Upper lobe of left lung (tissue), 6 donors: Measurements from ENCODE around the gene CALML5. TPM values are rescaled to one million over a fixed set of nuclear protein-coding genes. Genes with fewer than 3 reads are reported as not detected.

Experiments
- ATAC-seq, 2 donors: fragments of 200-7000 bp; cut with Tn5 transposase; one replicate each; pipeline ENCODE4 v1.9.1; 2022; ENCODE audit warnings: mild to moderate bottlenecking in 2 of 2, moderate library complexity in 2 of 2; ENCODE audit not compliant: low FRiP score in 2 of 2
- DNase-seq, 2 donors: peaks; one replicate each; pipeline ENCODE4 v3.0.0-alpha.2; 2019 to 2020
- H3K27ac ChIP-seq, 4 donors: fragments of 200-600 bp; sonication (generic); one replicate each; pipeline ENCODE4 v1.5.1; 2016 to 2019
- H3K27me3 ChIP-seq, 4 donors: fragments of 200-600 bp; sonication (generic); one replicate each; pipeline ENCODE4 v1.5.1; 2017 to 2019
- H3K36me3 ChIP-seq, 4 donors: fragments of 200-600 bp; sonication (generic); one replicate each; pipeline ENCODE4 v1.5.1; 2016 to 2019
- H3K4me1 ChIP-seq, 4 donors: fragments of 200-600 bp; sonication (generic); one replicate each; pipeline ENCODE4 v1.5.1; 2018 to 2019
- H3K4me3 ChIP-seq, 4 donors: fragments of 200-600 bp; sonication (generic); one replicate each; pipeline ENCODE4 v1.5.1; 2017 to 2019; ENCODE audit warnings: mild to moderate bottlenecking in 2 of 4, moderate library complexity in 1 of 4
- H3K9me3 ChIP-seq, 4 donors: fragments of 200-600 bp; sonication (generic); one replicate each; pipeline ENCODE4 v1.5.1; 2018 to 2019
- CTCF ChIP-seq, 6 experiments: fragments of 450-650 bp in 4 of 6; fragments of 200-600 bp in 2 of 6; sonication (generic) in 2 of 6; IDR thresholded peaks; one replicate each; pipeline ENCODE4 v1.5.1; 2016 to 2019; ENCODE audit warnings: antibody characterized with exemption in 6 of 6
- EP300 ChIP-seq, 4 donors: sonication (generic); formaldehyde crosslinking; IDR thresholded peaks; one replicate each; pipeline ENCODE4 v1.5.1; 2017; ENCODE audit warnings: antibody characterized with exemption in 4 of 4, control low read depth in 2 of 4
- POLR2A ChIP-seq, 4 donors: fragments of 450-650 bp; IDR thresholded peaks; one replicate each; pipeline ENCODE4 v1.5.1; 2016 to 2017; ENCODE audit warnings: antibody characterized with exemption in 4 of 4, mild to moderate bottlenecking in 2 of 4
- POLR2AphosphoS5 ChIP-seq, 2 donors: sonication (generic); formaldehyde crosslinking; IDR thresholded peaks; one replicate each; pipeline ENCODE4 v1.5.1; 2017; ENCODE audit warnings: antibody characterized with exemption in 2 of 2
- WGBS, 2 donors: methylation state at CpG; one replicate each; pipeline ENCODE4 v1.1.5; 2017 to 2018; 5-methylcytosine and 5-hydroxymethylcytosine counted together
- total RNA-seq, 6 donors: library from RNA; depleted of rRNA in 4 of 6; stranded (reverse); fragments of >200 nt in 4 of 6; gene quantifications; one replicate each; pipeline versions ENCODE4 v1.1.0 to v1.2.1, GENCODE V29; 2016 to 2021
- donor health status: DM: no; HTN: no; CAD: no; lungs with moderate emphysema.
- donor health status: DM: no; HTN: yes; CAD: no; lungs with severe emphysema.

The CALML5 gene
- total RNA-seq, 6 donors from 2014 or later: not detected

- H3K27me3 ChIP-seq: no peaks in the 10 kb centered on the region
- no peak overlapping the region for H3K27ac ChIP-seq
- H3K4me3 ChIP-seq: no peak overlapping the region
- peaks cover 15 to 34% (median 27%) of the 10 kb centered on the region in 4 donors for H3K36me3 ChIP-seq
- 72 to 81% methylated on average over 4 of the region's 4 CpGs for WGBS, 2 donors
- peaks cover 2 to 13% (median 4%) of the 10 kb centered on the region in 4 donors for H3K4me1 ChIP-seq
- DNase-seq (no peak), ATAC-seq (no peak)
- TF ChIP-seq CTCF (IDR thresholded peaks at IDR 0.05) (no peak), EP300 (IDR thresholded peaks at IDR 0.05) (no peak), POLR2AphosphoS5 (IDR thresholded peaks at IDR 0.05) (no peak), POLR2A (IDR thresholded peaks at IDR 0.05) (no peak)
- no peaks in the 10 kb centered on the region for H3K9me3 ChIP-seq
Observed at GRCh38 chr10:5450605-5451384, 48.6 kb downstream of the CALML5 start.

GRCh38 chr10:5449823-5450222, 49.5 kb downstream of the CALML5 start:
- H3K9me3 ChIP-seq: no peaks in the 10 kb centered on the region
- TF ChIP-seq CTCF (IDR thresholded peaks at IDR 0.05) (peak in 1 of 6 experiments; percentile 32), POLR2A (IDR thresholded peaks at IDR 0.05) (no peak)
- peak overlapping the region in 3 of 4 donors; percentile 39 to 51 (median 49) for H3K4me3 ChIP-seq
- H3K27ac ChIP-seq: peak overlapping the region in 2 of 4 donors; percentile 0 to 44
- ATAC-seq (peak in 1 of 2 donors; percentile 79), DNase-seq (no peak)
- H3K36me3 ChIP-seq: peaks cover 15 to 24% (median 20%) of the 10 kb centered on the region in 4 donors
- WGBS, 2 donors: 44 to 45% methylated on average over 8 of the region's 8 CpGs
- H3K4me1 ChIP-seq: peaks cover 3 to 17% (median 7%) of the 10 kb centered on the region in 4 donors
- no peaks in the 10 kb centered on the region for H3K27me3 ChIP-seq

- TF ChIP-seq CTCF (IDR thresholded peaks at IDR 0.05) (no peak), POLR2AphosphoS5 (IDR thresholded peaks at IDR 0.05) (no peak), POLR2A (IDR thresholded peaks at IDR 0.05) (no peak), EP300 (IDR thresholded peaks at IDR 0.05) (no peak)
- peak overlapping the region in 3 of 4 donors; percentile 39 to 51 (median 49) for H3K4me3 ChIP-seq
- ATAC-seq: no peak
- DNase-seq: no peak
- H3K4me1 ChIP-seq: peaks cover 3 to 17% (median 7%) of the 10 kb centered on the region in 4 donors
- no peaks in the 10 kb centered on the region for H3K27me3 ChIP-seq
- H3K36me3 ChIP-seq: peaks cover 10 to 18% (median 14%) of the 10 kb centered on the region in 4 donors
- H3K27ac ChIP-seq: peak overlapping the region in 2 of 4 donors; percentile 0 to 44
- WGBS, 2 donors: 40 to 42% methylated on average over 2 of the region's 2 CpGs
- no peaks in the 10 kb centered on the region for H3K9me3 ChIP-seq
Observed at GRCh38 chr10:5449227-5449626, 50.1 kb downstream of the CALML5 start.

Other genes with a start within 250 kb of the CALML5 start
- 1 to 10 TPM in 2 of 6 donors, not detected in 4; 1.3 to 1.6 TPM for gene UCN3, start 134.6 kb downstream of the CALML5 start, total RNA-seq
- gene TUBAL3, start 94.7 kb downstream of the CALML5 start, total RNA-seq: under 1 TPM in 1 of 6 donors, not detected in 5; 0.59 TPM
- gene NET1, start 87.0 kb downstream of the CALML5 start, total RNA-seq: 10 to 100 TPM; 24.1 to 85.0 (median 47.2) TPM
- not detected for gene CALML3, start 25.4 kb upstream of the CALML5 start, total RNA-seq
- 10 to 100 TPM in 5 of 6 donors, 1 to 10 TPM in 1; 6.3 to 32.5 (median 18.2) TPM for gene ASB13, start 167.0 kb upstream of the CALML5 start, total RNA-seq
- 100 to 1,000 TPM in 2 of 6 donors, 10 to 100 TPM in 4; 26.2 to 124 (median 65.3) TPM for gene TASOR2, start 185.3 kb upstream of the CALML5 start, total RNA-seq